ENCODE measurements around the gene FTO. TPM values are rescaled to one million over a fixed set of nuclear protein-coding genes. Genes with fewer than 3 reads are reported as not detected.

The FTO gene
- total RNA-seq (65.3 and 77.7 TPM in 2 replicates), polyA plus RNA-seq (37.9 and 46.8 TPM in 2 replicates)

DNA sequence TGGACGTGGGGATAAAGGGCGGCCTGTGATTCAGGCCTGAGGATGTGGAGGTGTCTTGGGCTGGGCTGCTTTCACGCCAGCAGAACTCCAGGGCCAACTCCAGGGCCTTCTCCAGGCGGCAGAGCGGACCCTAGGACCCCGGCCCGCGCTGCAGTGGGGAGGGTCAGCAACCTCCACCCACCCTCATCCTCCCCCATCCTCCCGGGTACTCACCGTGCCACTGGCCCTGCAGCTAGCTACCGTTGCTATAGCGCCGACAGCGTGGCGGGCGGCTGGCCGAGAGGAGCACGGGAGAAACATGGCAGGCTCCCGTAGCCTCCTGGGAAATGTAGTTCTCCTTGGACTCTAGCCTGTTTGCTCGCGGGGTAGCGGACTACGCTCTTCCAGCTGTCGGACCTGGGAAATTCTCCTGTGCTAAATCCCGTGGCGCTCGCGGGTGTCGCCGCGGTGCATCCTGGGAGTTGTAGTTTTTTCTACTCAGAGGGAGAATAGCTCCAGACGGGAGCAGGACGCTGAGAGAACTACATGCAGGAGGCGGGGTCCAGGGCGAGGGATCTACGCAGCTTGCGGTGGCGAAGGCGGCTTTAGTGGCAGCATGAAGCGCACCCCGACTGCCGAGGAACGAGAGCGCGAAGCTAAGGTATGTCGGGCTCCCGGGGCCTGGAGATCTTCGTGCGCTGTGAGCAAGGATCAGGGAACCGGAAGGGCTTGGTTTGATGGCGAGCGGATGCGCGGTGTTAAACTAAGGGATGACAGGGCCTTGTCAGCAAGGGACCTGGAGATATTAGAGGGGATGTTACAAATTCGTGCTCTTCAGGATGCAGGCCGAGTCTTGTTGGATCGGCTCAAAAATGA lies at the start of gene FTO, which contains the start of gene RPGRIP1L:
TSS of gene FTO (plus strand) at position 567 of the 855 bp plus-strand sequence.
TSS of gene RPGRIP1L (minus strand) at position 270 of the 855 bp plus-strand sequence. CDS start 3,136 bp downstream, outside the sequence.
- Histone ChIP-seq H4K20me1 (ENCODE audit: insufficient read depth, poor library complexity, severe bottlenecking) (no peaks in the 10 kb centered on the region), H3K27me3 (no peaks in the 10 kb centered on the region), H3K4me1 (ENCODE audit: insufficient read depth) (peaks cover 5% of the 10 kb centered on the region), H3K4me3 (peak within 1 kb of the TSS; percentile 40), H3K79me2 (peaks cover 53% of the 10 kb centered on the region), H3K36me3 (replicated peaks; ENCODE audit: insufficient read depth, low read depth) (no peaks in the 10 kb centered on the region), H3K9me3 (ENCODE audit: low read depth) (no peaks in the 10 kb centered on the region), H3K27ac (peak within 1 kb of the TSS; percentile 55), H3K9me2 (replicated peaks; ENCODE audit: insufficient read depth) (no peaks in the 10 kb centered on the region), H2AFZ (peak within 1 kb of the TSS; percentile 46), H3K4me2 (peak within 1 kb of the TSS; percentile 87)
- 1% methylated on average over 56 of the region's 57 CpGs for WGBS (ENCODE audit: low lambda C conversion rate, missing lambda C conversion rate)
- TF ChIP-seq EZH2phosphoT487 (IDR thresholded peaks at IDR 0.05; ENCODE audit: low read depth, severe bottlenecking, unreplicated experiment) = no peak
- TF ChIP-seq EZH2 (IDR thresholded peaks at IDR 0.05; ENCODE audit: borderline replicate concordance) = no peak
- no peak for TF ChIP-seq CTCF (IDR thresholded peaks at IDR 0.05; ENCODE audit: poor library complexity)
- DNase-seq (ENCODE audit: low spot score) = peak; percentile 98

DNA sequence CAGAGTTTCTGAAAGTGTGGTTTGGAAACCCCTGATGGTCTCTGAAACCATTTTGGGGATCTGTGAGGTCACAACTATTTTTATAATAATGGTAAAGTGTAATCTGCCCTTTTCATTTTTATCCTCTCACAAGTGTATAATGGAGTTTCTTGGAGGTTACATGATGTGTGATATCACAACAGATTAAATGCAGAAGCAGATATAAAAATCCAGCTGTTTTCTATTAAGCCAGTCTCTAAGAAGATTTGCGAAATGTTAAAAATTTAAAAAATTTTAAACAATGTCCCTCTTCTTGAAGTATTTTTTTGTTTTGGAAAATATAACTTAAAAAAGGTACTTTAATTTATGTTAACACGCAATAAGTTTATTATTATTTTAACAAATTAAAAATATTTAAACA lies 49.0 kb upstream of the FTO start:
- no peaks in the 10 kb centered on the region for H4K20me1 ChIP-seq (ENCODE audit: insufficient read depth, poor library complexity, severe bottlenecking)
- no peaks in the 10 kb centered on the region for H3K4me1 ChIP-seq (ENCODE audit: insufficient read depth)
- TF ChIP-seq EZH2 (IDR thresholded peaks at IDR 0.05; ENCODE audit: borderline replicate concordance) (no peak), EZH2phosphoT487 (IDR thresholded peaks at IDR 0.05; ENCODE audit: low read depth, severe bottlenecking, unreplicated experiment) (no peak), CTCF (IDR thresholded peaks at IDR 0.05; ENCODE audit: poor library complexity) (no peak)
- no peak for DNase-seq (ENCODE audit: low spot score)
- H3K9me2 ChIP-seq (replicated peaks; ENCODE audit: insufficient read depth) = no peaks in the 10 kb centered on the region
- no peak overlapping the region for H3K4me3 ChIP-seq
- no peak overlapping the region for H3K27ac ChIP-seq
- no peak overlapping the region for H3K4me2 ChIP-seq
- 94% methylated on average over 2 of the region's 2 CpGs for WGBS (ENCODE audit: low lambda C conversion rate, missing lambda C conversion rate)
- H3K27me3 ChIP-seq = no peaks in the 10 kb centered on the region
- no peak overlapping the region for H2AFZ ChIP-seq
- no peaks in the 10 kb centered on the region for H3K79me2 ChIP-seq
- no peaks in the 10 kb centered on the region for H3K9me3 ChIP-seq (ENCODE audit: low read depth)
- no peaks in the 10 kb centered on the region for H3K36me3 ChIP-seq (replicated peaks; ENCODE audit: insufficient read depth, low read depth)

GRCh38 chr16:53662072-53662471 lies 41.9 kb upstream of the FTO start:
- Histone ChIP-seq H3K27ac (no peak overlapping the region), H3K4me3 (no peak overlapping the region), H2AFZ (no peak overlapping the region), H3K79me2 (no peaks in the 10 kb centered on the region), H3K27me3 (no peaks in the 10 kb centered on the region), H3K4me1 (ENCODE audit: insufficient read depth) (no peaks in the 10 kb centered on the region), H3K4me2 (no peak overlapping the region), H4K20me1 (ENCODE audit: insufficient read depth, poor library complexity, severe bottlenecking) (no peaks in the 10 kb centered on the region), H3K9me2 (replicated peaks; ENCODE audit: insufficient read depth) (no peaks in the 10 kb centered on the region), H3K36me3 (replicated peaks; ENCODE audit: insufficient read depth, low read depth) (no peaks in the 10 kb centered on the region), H3K9me3 (ENCODE audit: low read depth) (no peaks in the 10 kb centered on the region)
- no peak for DNase-seq (ENCODE audit: low spot score)
- no peak for TF ChIP-seq EZH2 (IDR thresholded peaks at IDR 0.05; ENCODE audit: borderline replicate concordance)
- no peak for TF ChIP-seq EZH2phosphoT487 (IDR thresholded peaks at IDR 0.05; ENCODE audit: low read depth, severe bottlenecking, unreplicated experiment)
- no peak for TF ChIP-seq CTCF (IDR thresholded peaks at IDR 0.05; ENCODE audit: poor library complexity)
- 93% methylated on average over 1 of the region's 1 CpG for whole genome bisulfite sequencing (ENCODE audit: low lambda C conversion rate, missing lambda C conversion rate)

Data from hepatocyte (in vitro differentiated cells).